Activated CD4-positive, alpha-beta T cell treated with anti-CD3 and anti-CD28 coated beads, Interleukin-2, Interleukin-6, amounts not matched to agents 100 ng/mL and 50 ng/mL, durations not matched to agents 16 hours and 8 hours (primary cell): ENCODE data around the gene FGF3.
A peak's percentile ranks its signal among the peaks of the same experiment; 100 is the strongest.

ENCODE experiments used
- DNase-seq: peaks from one replicate; pipeline ENCODE4 v3.0.0-alpha.2; 2020

The FGF3 gene

GRCh38 chr11:69803022-69803421, 16.2 kb downstream of the FGF3 start:
- no peak for DNase-seq

- no peak for DNase-seq
Observed at GRCh38 chr11:69802590-69802989, 16.6 kb downstream of the FGF3 start.

DNA sequence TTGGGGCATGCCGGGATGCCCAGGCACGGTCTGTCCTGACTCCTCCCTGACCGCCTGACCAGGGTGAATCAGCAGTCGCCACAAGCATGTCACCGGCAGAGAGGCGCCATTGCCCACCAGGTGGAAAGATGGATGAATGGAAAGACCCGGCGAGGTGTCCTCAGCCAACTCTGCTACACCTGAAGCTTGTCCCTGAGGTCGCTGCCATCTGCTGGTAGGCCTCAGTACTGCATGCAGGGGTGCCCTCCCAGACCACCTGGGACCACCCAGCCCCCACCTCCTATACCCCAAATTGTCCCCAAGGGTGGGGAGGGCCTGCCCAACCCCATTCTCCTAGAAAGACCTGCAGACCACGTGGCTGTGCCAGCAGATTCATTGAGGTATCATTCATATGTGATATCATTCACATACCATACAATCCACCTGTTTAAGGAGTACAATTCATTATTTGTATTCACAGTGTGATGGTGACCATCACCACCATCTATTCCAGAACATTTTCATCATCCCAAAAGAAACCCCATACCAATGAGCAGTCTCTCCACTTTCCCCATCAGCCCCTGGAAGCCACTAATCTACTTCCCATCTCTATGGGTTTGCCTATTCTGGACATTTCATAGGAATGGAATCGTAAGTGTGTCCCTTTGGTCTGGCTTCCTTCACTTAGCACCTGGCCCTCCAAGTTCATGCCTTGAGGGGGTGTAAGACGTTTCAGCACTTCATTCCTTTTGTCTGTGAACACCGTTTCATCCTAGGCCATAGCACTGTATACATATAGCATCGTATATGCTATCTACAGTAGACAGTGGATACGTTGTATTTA, 17.5 kb downstream of the FGF3 start:
- peak; percentile 27 for DNase-seq

- no peak for DNase-seq
Observed at GRCh38 chr11:69800278-69800677, 18.9 kb downstream of the FGF3 start.

GRCh38 chr11:69799582-69799981, 19.6 kb downstream of the FGF3 start:
- DNase-seq, result peak; percentile 37

DNA sequence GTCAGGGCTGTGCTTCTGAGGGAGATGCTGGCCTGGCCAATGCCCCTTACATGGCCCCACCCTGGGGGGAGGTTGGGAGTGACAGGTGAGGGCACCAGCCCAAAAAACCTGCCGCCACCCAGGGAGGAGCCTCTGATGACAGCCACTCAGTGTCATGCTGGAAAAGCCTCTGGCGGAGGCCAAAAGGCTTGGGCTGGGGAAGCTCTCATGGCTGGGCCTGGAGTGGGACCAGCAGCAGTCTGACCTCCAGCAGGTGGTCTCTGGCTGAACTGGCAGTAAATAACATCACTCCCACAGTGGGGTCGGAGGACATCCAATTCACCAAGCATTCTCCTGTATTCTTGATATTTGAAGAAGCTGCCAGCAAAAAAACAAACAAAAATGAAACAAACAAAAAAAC, 20.1 kb downstream of the FGF3 start:
- DNase-seq, result no peak

GRCh38 chr11:69797737-69798528, 21.3 kb downstream of the FGF3 start:
- no peak for DNase-seq

GRCh38 chr11:69797156-69797555, 22.1 kb downstream of the FGF3 start:
- no peak for DNase-seq

DNA sequence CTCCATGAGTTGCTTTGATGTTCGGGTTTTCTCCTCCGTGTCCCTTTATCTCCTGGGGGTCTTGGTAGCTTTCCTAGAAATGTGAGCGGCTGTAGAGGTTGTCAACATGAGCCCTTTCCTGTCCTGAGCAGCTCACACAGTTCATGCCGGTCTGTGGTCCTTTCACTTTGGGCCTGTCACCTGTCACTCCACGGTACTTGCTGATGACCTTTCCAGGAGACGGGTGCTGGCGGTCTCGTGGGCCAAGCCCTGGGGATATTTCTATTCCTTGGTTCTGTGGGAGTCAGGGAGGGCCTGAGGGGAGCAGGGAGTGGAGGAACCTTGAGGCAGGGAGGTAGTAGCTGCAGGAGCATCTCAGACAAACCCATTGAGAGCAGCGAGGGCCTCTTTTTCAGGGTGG, 23.2 kb downstream of the FGF3 start:
- no peak for DNase-seq

GRCh38 chr11:69791276-69792180, 27.7 kb downstream of the FGF3 start:
- DNase-seq, result no peak

GRCh38 chr11:69788956-69789355, 30.3 kb downstream of the FGF3 start:
- DNase-seq, result no peak

DNA sequence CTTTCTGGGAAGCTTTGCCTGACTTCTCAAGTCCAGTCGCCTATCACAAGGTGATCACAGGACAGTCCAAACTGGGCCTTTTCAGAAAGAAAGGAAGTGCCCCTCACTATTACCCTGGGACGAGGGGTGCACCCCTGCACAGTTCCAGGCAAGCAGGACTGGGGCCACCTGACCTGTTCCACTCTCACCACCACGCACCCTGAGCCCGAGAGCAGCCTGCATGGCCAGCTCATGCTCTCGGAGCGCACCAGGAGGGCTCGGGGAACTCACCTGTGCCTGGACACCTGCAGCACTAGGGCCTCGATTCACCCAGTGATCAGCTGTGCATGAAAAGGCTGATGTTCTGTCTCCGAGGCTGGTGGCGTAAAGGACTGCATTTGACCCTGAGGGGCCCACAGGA, 31.3 kb downstream of the FGF3 start:
- DNase-seq, result no peak

GRCh38 chr11:69787457-69787856, 31.8 kb downstream of the FGF3 start:
- DNase-seq, result no peak

GRCh38 chr11:69781241-69781640, 38.0 kb downstream of the FGF3 start:
- no peak for DNase-seq

GRCh38 chr11:69778373-69778772, 40.8 kb downstream of the FGF3 start:
- no peak for DNase-seq

DNA sequence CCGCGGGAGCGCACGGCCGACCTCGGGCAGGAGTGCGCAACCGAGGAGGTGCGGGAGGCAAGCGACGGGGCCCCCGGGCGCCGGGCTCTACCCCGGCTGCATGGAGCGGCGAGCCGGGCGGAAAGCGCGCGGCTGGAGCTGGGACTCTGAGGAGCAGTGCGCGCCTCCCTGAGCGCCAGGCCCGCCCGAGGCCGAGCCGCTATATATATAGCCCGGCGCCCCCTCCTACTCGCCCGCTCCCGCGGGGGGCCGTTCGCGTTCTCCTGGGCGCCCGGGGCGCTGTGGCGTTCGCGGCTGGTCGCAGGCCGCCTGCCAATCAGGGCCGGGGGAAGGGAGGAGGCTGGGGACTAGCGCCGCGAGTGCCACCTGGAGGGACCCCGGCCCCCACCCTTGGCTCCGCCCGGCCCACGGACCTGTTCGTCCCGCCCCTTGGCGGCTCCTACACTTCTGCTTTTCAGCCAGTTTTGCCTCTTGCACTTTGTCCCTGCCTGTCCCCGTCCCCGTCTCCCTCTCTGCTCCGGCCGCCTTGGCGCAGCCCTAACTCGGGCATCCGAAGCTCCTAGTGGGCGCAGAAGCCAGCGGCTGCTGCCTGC, 44.0 kb downstream of the FGF3 start, which contains the start of gene FGF4:
FGF4 (minus strand) TSS at position 179 of the 593 bp plus-strand sequence. CDS start 257 bp downstream, outside the sequence.
- DNase-seq, result no peak

DNA sequence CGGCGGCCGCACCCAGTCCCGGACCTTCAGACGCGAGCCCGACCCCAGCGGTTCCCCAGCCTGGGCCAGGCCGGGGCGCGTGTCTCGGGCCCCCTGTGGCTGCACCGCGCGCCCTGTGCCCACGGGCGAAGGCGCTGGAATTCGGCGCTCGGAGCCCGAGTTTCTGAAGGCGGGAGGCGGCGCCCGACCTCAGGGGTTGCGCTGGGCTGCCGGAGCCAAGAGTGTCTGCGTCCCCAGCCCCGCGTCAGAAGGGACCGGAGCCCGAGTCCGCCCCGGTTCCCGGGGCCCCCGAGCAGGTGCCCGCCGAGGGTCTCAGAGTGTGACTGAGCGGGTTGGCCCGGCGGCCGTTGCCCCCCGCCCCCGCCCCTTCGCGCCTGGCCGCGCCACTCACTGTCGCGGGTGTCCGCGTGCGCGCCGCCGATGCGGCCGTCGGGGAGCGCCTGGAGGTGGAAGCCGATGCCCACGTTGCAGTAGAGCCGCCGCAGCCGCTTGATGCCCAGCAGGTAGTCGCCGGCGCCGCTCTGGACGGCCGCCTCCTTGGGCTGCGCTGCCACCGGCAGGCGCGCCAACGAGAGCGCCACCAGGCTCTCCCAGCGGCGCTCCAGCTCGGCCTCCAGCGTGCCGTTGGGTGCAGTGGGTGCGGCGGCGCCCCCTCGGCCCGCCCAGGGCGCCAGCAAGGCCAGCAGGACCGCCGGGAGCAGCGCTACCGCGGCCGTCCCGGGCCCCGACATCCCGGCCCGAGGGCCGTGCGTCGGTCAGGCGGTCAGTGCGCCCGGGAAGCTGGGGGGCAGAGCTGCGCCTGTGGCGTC, 44.7 kb downstream of the FGF3 start:
- no peak for DNase-seq

DNA sequence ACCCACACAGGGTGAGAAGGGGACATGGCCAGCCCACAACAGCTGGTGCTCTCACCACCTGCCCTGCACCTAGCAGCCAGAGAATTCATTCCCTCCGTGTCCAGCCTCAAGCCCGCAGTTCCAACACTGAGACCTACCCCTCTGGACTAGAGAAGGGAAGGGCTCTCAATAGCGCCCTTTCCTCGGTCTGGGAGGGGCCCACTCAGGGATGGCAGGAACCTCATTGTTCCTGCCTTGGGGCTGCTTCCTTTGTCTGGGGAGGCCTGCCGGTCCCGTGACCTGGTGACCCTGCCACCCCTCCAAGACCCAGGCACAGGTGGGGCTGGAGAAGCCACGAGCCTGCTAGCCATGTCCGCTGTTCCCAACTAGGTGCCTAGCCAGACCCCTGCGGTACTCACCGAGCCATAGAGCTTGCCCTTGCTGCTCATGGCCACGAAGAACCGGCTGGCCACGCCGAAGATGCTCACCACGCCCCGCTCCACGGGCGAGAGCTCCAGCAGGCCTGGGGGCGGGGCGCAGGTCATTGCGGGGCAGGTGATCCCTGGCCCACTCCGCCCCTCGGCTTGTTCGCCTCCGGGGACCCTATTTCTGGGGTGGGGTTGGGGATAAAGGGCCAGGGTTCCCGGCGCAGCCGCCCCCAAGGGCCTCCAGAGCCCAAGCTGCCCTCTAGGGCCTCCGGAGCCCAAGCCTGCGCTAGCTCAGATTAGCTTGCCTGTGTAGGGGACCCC, 45.4 kb downstream of the FGF3 start:
- DNase-seq, result no peak

GRCh38 chr11:69771466-69771865, 47.8 kb downstream of the FGF3 start:
- no peak for DNase-seq

DNA sequence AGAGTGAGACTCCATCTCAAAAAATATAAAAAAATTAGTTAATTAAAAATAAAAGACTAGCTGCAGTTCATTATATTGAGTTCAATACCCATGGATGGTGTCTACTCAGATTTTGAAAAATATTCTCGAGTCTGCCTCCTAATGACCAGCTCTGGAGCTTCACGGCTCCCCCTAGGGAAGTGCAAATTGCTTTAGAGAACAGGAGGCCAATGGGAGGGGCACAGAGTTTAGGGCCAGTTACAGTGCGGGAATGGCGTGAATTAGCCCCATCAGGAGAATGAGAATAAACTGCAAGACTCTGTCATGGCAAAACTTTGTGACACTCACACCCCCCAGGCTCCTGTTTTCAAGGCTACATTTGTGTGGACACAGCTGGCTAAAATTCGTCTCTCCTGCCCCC, 48.7 kb downstream of the FGF3 start:
- DNase-seq, result no peak

DNA sequence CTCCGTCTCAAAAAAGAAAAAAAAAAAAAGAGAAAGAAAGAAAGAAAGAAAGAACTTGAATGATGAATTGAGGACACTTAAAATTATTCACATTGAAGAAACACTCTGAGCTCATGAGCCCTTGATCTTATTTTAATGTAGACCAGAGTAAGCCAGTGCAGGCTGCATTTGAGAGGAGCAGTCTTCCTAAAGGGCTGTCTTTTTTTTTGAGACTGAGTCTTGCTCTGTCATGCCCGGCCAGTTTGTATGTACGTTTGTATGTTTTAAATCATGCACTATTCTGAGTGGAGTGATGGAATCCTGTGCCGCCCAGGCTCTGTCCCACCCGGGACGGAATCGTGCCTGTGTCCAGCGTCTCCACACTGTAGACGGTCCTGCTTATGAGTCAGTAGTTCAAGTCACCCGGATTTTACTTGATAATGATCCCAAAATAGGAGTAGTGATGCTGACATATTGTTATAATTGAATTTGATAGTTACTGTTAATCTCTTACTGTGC, 53.7 kb downstream of the FGF3 start:
- DNase-seq, result no peak
